Tibial nerve (tissue), 4 donors: ENCODE measurements around the gene GALNTL6. TPM values are rescaled to one million over a fixed set of nuclear protein-coding genes. Genes with fewer than 3 reads are reported as not detected.

Source experiments
- DNase-seq, 2 donors: peaks; one replicate each; pipeline ENCODE4 v3.0.0-alpha.2; 2019; ENCODE audit warnings: low spot score in 2 of 2
- H3K27ac ChIP-seq, 4 donors: fragments of 200-600 bp; sonication (generic) in 3 of 4; one replicate each; pipeline ENCODE4 v1.5.1; 2017 to 2019; ENCODE audit warnings: mild to moderate bottlenecking in 1 of 4
- H3K27me3 ChIP-seq, 2 donors: fragments of 200-600 bp; sonication (generic) in 1 of 2; one replicate each; pipeline versions ENCODE4 v1.5.1 to v1.6.0; 2017 to 2019
- H3K36me3 ChIP-seq, 3 donors: fragments of 200-600 bp; sonication (generic); one replicate each; pipeline ENCODE4 v1.5.1; 2018 to 2019
- H3K4me1 ChIP-seq, 4 donors: fragments of 200-600 bp; sonication (generic) in 3 of 4; one replicate each; pipeline ENCODE4 v1.5.1; 2017 to 2019
- H3K4me3 ChIP-seq, 4 donors: fragments of 200-600 bp; sonication (generic) in 3 of 4; one replicate each; pipeline ENCODE4 v1.5.1; 2017 to 2019; ENCODE audit warnings: mild to moderate bottlenecking in 1 of 4, moderate library complexity in 1 of 4
- H3K9me3 ChIP-seq, 4 donors: fragments of 200-600 bp; sonication (generic) in 3 of 4; one replicate each; pipeline ENCODE4 v1.5.1; 2017 to 2019
- EP300 ChIP-seq, 2 donors: sonication (generic); formaldehyde crosslinking; IDR thresholded peaks; one replicate each; pipeline ENCODE4 v1.6.1; 2017; ENCODE audit warnings: antibody characterized with exemption in 2 of 2, mild to moderate bottlenecking in 1 of 2
- POLR2A ChIP-seq, 2 donors: fragments of 450-650 bp; IDR thresholded peaks; one replicate each; pipeline ENCODE4 v1.6.1; 2017; ENCODE audit warnings: antibody characterized with exemption in 2 of 2, mild to moderate bottlenecking in 2 of 2, moderate library complexity in 2 of 2
- WGBS, 2 donors: methylation state at CpG; one replicate each; pipeline ENCODE4 v1.1.5; 2018; 5-methylcytosine and 5-hydroxymethylcytosine counted together
- total RNA-seq, 4 donors: library from RNA; depleted of rRNA; stranded (reverse); fragments of >200 nt; gene quantifications; one replicate each; pipeline ENCODE4 v1.1.0, GENCODE V29; 2016
- TF ChIP-seq, protein P1 (sequence below), 5 experiments: fragments of 200-600 bp in 3 of 5; fragments of 450-650 bp in 2 of 5; sonication (generic) in 3 of 5; IDR thresholded peaks; one replicate each; pipeline ENCODE4 v1.5.1; 2016 to 2019; ENCODE audit warnings: antibody characterized with exemption in 5 of 5, mild to moderate bottlenecking in 3 of 5, moderate library complexity in 2 of 5

Gene GALNTL6
- total RNA-seq, 4 donors from 2014 or later = not detected

DNA sequence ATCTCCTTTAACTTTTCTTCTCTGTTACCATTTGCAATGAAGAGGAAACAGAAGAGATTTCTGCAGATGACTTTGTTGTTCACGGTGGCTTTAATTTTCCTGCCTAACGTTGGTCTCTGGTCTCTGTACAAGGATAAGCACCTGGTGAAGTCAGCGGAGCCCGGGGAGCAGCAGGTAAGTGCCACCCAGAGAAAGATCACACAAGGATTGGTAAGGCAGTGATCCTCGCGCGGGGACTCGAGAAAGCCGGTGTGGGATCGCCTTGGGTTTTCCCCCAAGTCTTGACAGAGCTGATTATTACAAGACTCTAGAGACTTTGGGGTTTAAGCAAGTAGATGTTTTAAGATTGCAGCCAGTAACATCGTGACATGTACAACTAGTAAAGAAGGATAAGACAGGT, 1.3 kb downstream of the GALNTL6 start:
- H3K4me1 ChIP-seq = peaks cover 0 to 23% (median 0%) of the 10 kb centered on the region in 4 donors
- WGBS, 2 donors = 57 to 66% methylated on average over 11 of the region's 11 CpGs
- no peaks in the 10 kb centered on the region for H3K36me3 ChIP-seq
- TF ChIP-seq EP300 (IDR thresholded peaks at IDR 0.05) (no peak), POLR2A (IDR thresholded peaks at IDR 0.05) (no peak)
- TF ChIP-seq, protein P1, sequence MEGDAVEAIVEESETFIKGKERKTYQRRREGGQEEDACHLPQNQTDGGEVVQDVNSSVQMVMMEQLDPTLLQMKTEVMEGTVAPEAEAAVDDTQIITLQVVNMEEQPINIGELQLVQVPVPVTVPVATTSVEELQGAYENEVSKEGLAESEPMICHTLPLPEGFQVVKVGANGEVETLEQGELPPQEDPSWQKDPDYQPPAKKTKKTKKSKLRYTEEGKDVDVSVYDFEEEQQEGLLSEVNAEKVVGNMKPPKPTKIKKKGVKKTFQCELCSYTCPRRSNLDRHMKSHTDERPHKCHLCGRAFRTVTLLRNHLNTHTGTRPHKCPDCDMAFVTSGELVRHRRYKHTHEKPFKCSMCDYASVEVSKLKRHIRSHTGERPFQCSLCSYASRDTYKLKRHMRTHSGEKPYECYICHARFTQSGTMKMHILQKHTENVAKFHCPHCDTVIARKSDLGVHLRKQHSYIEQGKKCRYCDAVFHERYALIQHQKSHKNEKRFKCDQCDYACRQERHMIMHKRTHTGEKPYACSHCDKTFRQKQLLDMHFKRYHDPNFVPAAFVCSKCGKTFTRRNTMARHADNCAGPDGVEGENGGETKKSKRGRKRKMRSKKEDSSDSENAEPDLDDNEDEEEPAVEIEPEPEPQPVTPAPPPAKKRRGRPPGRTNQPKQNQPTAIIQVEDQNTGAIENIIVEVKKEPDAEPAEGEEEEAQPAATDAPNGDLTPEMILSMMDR (IDR thresholded peaks at IDR 0.05) = no peak
- no peaks in the 10 kb centered on the region for H3K9me3 ChIP-seq
- H3K27ac ChIP-seq = no peak overlapping the region
- no peak overlapping the region for H3K4me3 ChIP-seq
- DNase-seq = no peak
- H3K27me3 ChIP-seq = peaks cover 0 to 36% of the 10 kb centered on the region in 2 donors

DNA sequence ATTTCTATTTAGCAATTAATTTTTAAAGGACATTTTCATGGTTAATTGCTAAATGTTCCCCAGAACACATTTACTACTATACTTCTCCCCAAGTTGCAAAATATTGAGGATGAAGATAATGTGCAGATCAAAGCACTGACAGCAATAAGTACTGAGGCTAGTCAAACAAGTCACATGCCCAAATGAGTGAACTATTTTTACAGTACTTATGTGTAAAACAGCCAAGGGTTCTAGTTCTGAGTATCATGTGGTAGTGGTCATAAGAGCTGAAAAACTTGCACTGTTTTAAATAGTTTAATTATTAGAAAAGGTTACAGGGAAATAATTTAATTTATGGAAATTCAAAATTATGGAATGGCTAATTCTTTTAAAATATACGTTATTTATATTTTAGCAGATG, 3.8 kb downstream of the GALNTL6 start:
- Histone ChIP-seq H3K27ac (no peak overlapping the region), H3K4me3 (no peak overlapping the region), H3K9me3 (no peaks in the 10 kb centered on the region), H3K4me1 (peaks cover 0 to 21% (median 0%) of the 10 kb centered on the region in 4 donors), H3K27me3 (peaks cover 0 to 35% of the 10 kb centered on the region in 2 donors), H3K36me3 (no peaks in the 10 kb centered on the region)
- no peak for DNase-seq
- 88 to 89% methylated on average over 1 of the region's 1 CpG for WGBS, 2 donors
- TF ChIP-seq POLR2A (IDR thresholded peaks at IDR 0.05) = no peak
- TF ChIP-seq EP300 (IDR thresholded peaks at IDR 0.05) = no peak

DNA sequence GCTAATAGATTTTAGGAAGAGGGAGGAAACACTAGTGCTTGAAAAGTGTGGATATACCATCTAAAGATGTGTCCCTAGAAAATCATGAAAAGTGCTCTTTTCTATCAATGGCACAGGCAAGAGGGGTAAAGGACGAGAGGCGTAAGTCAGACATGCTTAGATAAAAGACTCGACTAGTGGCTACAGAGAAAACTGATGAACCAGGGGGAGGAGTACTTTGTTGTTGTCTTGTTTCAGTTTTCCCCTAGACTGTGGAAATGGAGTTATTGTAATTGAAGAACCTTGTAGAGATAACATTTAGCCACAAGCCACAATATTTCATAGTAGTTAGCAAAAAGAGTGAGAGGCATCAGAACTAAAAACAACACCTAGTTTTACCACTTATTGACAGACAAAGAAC, 21.4 kb downstream of the GALNTL6 start:
- 44 to 51% methylated on average over 3 of the region's 3 CpGs for WGBS, 2 donors
- no peak for DNase-seq
- Histone ChIP-seq H3K9me3 (no peaks in the 10 kb centered on the region), H3K4me1 (no peaks in the 10 kb centered on the region), H3K27me3 (no peaks in the 10 kb centered on the region), H3K27ac (no peak overlapping the region), H3K4me3 (no peak overlapping the region), H3K36me3 (no peaks in the 10 kb centered on the region)
- TF ChIP-seq EP300 (IDR thresholded peaks at IDR 0.05) (no peak), POLR2A (IDR thresholded peaks at IDR 0.05) (no peak)
- TF ChIP-seq, protein P1 (IDR thresholded peaks at IDR 0.05) = no peak

DNA sequence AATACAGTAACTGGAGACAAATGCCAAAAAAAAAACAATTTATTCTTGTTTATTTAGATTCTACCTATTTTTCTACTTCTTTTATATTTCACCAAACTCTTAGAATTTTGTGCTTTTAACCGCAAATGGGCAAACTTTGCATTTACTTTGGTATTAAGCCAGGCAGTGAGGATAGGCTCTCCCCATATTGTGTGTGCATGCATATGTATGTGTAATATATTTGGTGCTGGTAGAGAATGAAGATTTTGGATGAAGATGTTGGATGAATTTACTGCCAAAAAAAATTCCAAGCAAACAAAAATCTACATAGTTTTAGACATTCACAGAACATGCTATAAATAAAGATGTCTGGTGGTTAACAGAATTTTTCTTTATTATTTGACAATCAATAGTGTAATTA, 30.3 kb downstream of the GALNTL6 start:
- Histone ChIP-seq H3K4me1 (no peaks in the 10 kb centered on the region), H3K27ac (no peak overlapping the region), H3K36me3 (no peaks in the 10 kb centered on the region), H3K9me3 (no peaks in the 10 kb centered on the region), H3K4me3 (no peak overlapping the region), H3K27me3 (no peaks in the 10 kb centered on the region)
- DNase-seq = no peak
- 81 to 93% methylated on average over 1 of the region's 1 CpG for WGBS, 2 donors
- TF ChIP-seq, protein P1 (IDR thresholded peaks at IDR 0.05) = no peak
- no peak for TF ChIP-seq POLR2A (IDR thresholded peaks at IDR 0.05)
- no peak for TF ChIP-seq EP300 (IDR thresholded peaks at IDR 0.05)

DNA sequence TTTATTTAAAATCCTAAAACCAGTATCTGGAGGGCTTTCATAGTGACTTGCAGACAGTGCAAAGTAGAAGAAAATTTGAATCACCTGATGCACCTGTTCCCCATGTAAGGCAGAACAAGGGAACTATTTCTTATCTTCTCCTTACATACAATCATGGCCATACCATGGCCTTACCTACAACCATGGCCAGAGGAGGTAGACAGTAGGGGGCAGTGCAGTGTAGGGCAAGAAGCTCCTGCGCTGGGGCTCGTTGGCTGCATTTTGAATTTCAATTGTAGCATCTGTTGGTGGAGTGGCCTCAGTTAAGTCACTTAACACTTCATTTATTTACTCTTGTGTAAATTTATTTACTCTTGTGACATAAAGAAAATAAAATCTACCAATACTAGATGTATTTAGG, 33.0 kb downstream of the GALNTL6 start:
- Histone ChIP-seq H3K36me3 (no peaks in the 10 kb centered on the region), H3K4me1 (no peaks in the 10 kb centered on the region), H3K27me3 (no peaks in the 10 kb centered on the region), H3K9me3 (no peaks in the 10 kb centered on the region), H3K4me3 (no peak overlapping the region), H3K27ac (no peak overlapping the region)
- peak in 1 of 2 donors; percentile 38 for DNase-seq
- WGBS, 2 donors = 34 to 36% methylated on average over 2 of the region's 2 CpGs
- no peak for TF ChIP-seq EP300 (IDR thresholded peaks at IDR 0.05)
- no peak for TF ChIP-seq POLR2A (IDR thresholded peaks at IDR 0.05)
- TF ChIP-seq, protein P1 (IDR thresholded peaks at IDR 0.05) = peak in 1 of 5 experiments; percentile 12

DNA sequence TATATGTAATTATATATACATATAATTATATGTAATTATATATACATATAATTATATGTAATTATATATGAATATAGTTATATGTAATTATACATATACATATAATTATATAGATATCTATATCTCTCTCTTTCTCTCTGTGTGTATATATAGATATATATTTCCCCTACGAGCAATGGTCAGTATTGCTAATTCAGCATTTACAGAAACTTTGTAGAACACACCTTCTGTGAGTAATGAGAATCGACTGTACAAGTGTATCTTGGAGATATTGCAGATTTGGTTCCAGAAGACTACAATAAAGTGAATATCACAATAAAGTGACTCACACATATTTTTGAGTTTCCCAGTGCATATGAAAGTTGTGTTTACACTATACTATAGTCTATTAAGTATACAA, 33.7 kb downstream of the GALNTL6 start:
- Histone ChIP-seq H3K4me3 (no peak overlapping the region), H3K27me3 (no peaks in the 10 kb centered on the region), H3K27ac (no peak overlapping the region), H3K4me1 (no peaks in the 10 kb centered on the region), H3K36me3 (no peaks in the 10 kb centered on the region), H3K9me3 (no peaks in the 10 kb centered on the region)
- WGBS, 2 donors = 83 to 90% methylated on average over 2 of the region's 2 CpGs
- DNase-seq = no peak
- no peak for TF ChIP-seq POLR2A (IDR thresholded peaks at IDR 0.05)
- TF ChIP-seq, protein P1 (IDR thresholded peaks at IDR 0.05) = no peak
- no peak for TF ChIP-seq EP300 (IDR thresholded peaks at IDR 0.05)
